ENCODE measurements around the gene ALDH16A1. TPM values are rescaled to one million over a fixed set of nuclear protein-coding genes. Genes with fewer than 3 reads are reported as not detected.

ALDH16A1 gene
- total RNA-seq, 4 donors from 2014 or later, result 33.9 to 70.5 (median 63.5) TPM

- H3K27me3 ChIP-seq, result peaks cover 0 to 16% of the 10 kb centered on the region in 2 donors
- no peak for DNase-seq (ENCODE audit: low spot score in 2 of 2)
- H3K4me3 ChIP-seq, result no peak overlapping the region
- no peaks in the 10 kb centered on the region for H3K36me3 ChIP-seq
- no peaks in the 10 kb centered on the region for H3K9me3 ChIP-seq
- WGBS, 2 donors, result 69 to 76% methylated on average over 7 to 8 of the region's 8 CpGs
- no peak for TF ChIP-seq EP300 (IDR thresholded peaks at IDR 0.05)
- TF ChIP-seq CTCF (IDR thresholded peaks at IDR 0.05), result no peak
- TF ChIP-seq POLR2A (IDR thresholded peaks at IDR 0.05), result no peak
- H3K4me1 ChIP-seq, result peaks cover 0 to 12% (median 0%) of the 10 kb centered on the region in 4 donors
- H3K27ac ChIP-seq, result peak overlapping the region in 1 of 4 donors; percentile 19
Measured at GRCh38 chr19:49408816-49409440, 44.1 kb upstream of the ALDH16A1 start.

GRCh38 chr19:49409441-49410029, 43.5 kb upstream of the ALDH16A1 start:
- TF ChIP-seq POLR2A (IDR thresholded peaks at IDR 0.05) (no peak), CTCF (IDR thresholded peaks at IDR 0.05) (no peak), EP300 (IDR thresholded peaks at IDR 0.05) (no peak)
- 78 to 82% methylated on average over 5 of the region's 5 CpGs for WGBS, 2 donors
- Histone ChIP-seq H3K36me3 (no peaks in the 10 kb centered on the region), H3K4me1 (peaks cover 0 to 12% (median 0%) of the 10 kb centered on the region in 4 donors), H3K27ac (peak overlapping the region in 1 of 4 donors; percentile 19), H3K27me3 (peaks cover 0 to 22% of the 10 kb centered on the region in 2 donors), H3K9me3 (no peaks in the 10 kb centered on the region), H3K4me3 (no peak overlapping the region)
- no peak for DNase-seq (ENCODE audit: low spot score in 2 of 2)

GRCh38 chr19:49411681-49412326, 41.2 kb upstream of the ALDH16A1 start:
- no peak for DNase-seq (ENCODE audit: low spot score in 2 of 2)
- Histone ChIP-seq H3K4me1 (peaks cover 0 to 12% (median 0%) of the 10 kb centered on the region in 4 donors), H3K36me3 (no peaks in the 10 kb centered on the region), H3K27ac (no peak overlapping the region), H3K4me3 (no peak overlapping the region), H3K9me3 (no peaks in the 10 kb centered on the region), H3K27me3 (peaks cover 0 to 44% of the 10 kb centered on the region in 2 donors)
- TF ChIP-seq CTCF (IDR thresholded peaks at IDR 0.05) (no peak), EP300 (IDR thresholded peaks at IDR 0.05) (no peak), POLR2A (IDR thresholded peaks at IDR 0.05) (no peak)
- whole genome bisulfite sequencing, 2 donors, result 72 to 74% methylated on average over 3 of the region's 3 CpGs

- TF ChIP-seq POLR2A (IDR thresholded peaks at IDR 0.05) (no peak), CTCF (IDR thresholded peaks at IDR 0.05) (no peak), EP300 (IDR thresholded peaks at IDR 0.05) (no peak)
- Histone ChIP-seq H3K4me3 (no peak overlapping the region), H3K4me1 (peaks cover 0 to 12% (median 0%) of the 10 kb centered on the region in 4 donors), H3K36me3 (no peaks in the 10 kb centered on the region), H3K27ac (no peak overlapping the region), H3K27me3 (peaks cover 0 to 59% of the 10 kb centered on the region in 2 donors), H3K9me3 (no peaks in the 10 kb centered on the region)
- 44 to 53% methylated on average over 8 to 9 of the region's 9 CpGs for WGBS, 2 donors
- DNase-seq (ENCODE audit: low spot score in 2 of 2), result no peak
Measured at GRCh38 chr19:49413348-49413747, 39.7 kb upstream of the ALDH16A1 start.

- TF ChIP-seq POLR2A (IDR thresholded peaks at IDR 0.05), result no peak
- TF ChIP-seq EP300 (IDR thresholded peaks at IDR 0.05), result no peak
- no peak for TF ChIP-seq CTCF (IDR thresholded peaks at IDR 0.05)
- no peak overlapping the region for H3K27ac ChIP-seq
- 88 to 90% methylated on average over 3 of the region's 3 CpGs for WGBS, 2 donors
- H3K27me3 ChIP-seq, result peaks cover 0 to 69% of the 10 kb centered on the region in 2 donors
- no peaks in the 10 kb centered on the region for H3K36me3 ChIP-seq
- no peaks in the 10 kb centered on the region for H3K9me3 ChIP-seq
- peaks cover 0 to 9% (median 0%) of the 10 kb centered on the region in 4 donors for H3K4me1 ChIP-seq
- DNase-seq (ENCODE audit: low spot score in 2 of 2), result no peak
- H3K4me3 ChIP-seq, result no peak overlapping the region
Measured at GRCh38 chr19:49414256-49414655, 38.8 kb upstream of the ALDH16A1 start.
